Left kidney (tissue), 2 donors: Measurements from ENCODE around the gene GNPTAB. TPM values are rescaled to one million over a fixed set of nuclear protein-coding genes. Genes with fewer than 3 reads are reported as not detected.
A peak's percentile ranks its signal among the peaks of the same experiment; 100 is the strongest.

Experiments
- DNase-seq: peaks from one replicate; pipeline ENCODE4 v3.0.0-alpha.2; 2013
- polyA plus RNA-seq: library from polyadenylated mRNA; unstranded; fragments of 120-200 nt; gene quantifications from one replicate; pipeline ENCODE4 v1.2.1, GENCODE V29; 2013; ENCODE audit not compliant: insufficient read length

The GNPTAB gene
- polyA plus RNA-seq, 1 donor = 47.6 TPM

DNA sequence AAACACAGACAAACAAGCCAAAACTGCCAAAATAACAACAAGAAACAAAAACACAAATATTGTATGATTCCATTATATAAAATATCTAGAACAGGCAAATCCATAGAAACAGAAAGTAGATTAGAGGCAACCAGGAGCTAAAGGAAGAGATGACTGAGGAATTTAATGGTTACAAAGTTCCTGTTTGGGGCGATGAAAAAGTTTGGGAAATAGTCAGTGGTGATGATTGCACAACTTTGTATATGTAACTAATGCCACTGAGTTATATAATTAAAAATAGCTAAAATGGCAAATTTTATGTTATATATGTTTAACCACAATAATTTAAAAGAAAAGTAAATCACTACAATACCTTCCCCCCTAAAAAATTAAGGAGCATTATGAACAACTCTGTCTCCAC lies 24.5 kb downstream of the GNPTAB start:
- no peak for DNase-seq

DNA sequence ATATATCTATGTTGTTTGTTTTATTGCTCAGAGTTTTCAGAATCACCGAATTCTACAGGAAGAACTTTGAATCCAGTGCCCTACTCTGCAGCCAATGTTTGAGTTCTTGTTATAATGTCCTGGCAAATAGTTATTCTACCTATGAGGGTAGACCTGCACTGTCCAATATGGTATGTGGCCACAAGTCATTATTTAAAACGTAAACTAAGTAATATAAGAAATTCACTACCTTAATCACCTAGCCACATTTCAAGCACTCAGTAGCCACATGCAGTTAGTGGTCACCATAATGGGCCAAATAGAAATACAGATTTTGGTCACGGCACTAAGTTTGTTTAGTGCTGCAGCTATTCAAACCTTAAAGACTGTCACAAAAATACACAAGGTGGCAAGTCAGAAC lies 26.4 kb downstream of the GNPTAB start:
- DNase-seq = no peak

GRCh38 chr12:101803978-101804377 lies 26.8 kb downstream of the GNPTAB start:
- no peak for DNase-seq

DNA sequence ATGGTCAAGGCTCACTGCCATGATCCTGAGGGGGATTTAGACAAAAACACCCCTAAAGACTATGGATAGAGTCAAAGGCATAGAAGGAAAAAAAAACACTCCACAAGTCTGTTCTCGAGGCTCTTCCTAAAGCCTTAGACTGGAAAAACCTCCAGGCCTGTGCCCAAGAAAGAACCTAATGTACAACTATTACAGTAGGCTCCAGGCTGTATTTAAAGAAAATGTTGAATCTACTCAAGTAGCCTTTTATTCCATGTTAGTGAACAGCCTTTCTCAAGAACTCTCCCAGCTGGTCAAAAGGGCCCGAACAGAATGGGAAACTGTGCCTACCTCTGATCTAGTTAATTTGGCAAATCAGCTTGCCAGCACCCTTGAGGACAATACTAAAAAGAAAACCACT lies 28.3 kb downstream of the GNPTAB start:
- DNase-seq = no peak

GRCh38 chr12:101799774-101800173 lies 31.0 kb downstream of the GNPTAB start:
- no peak for DNase-seq

GRCh38 chr12:101795786-101796185 lies 35.0 kb downstream of the GNPTAB start:
- no peak for DNase-seq

DNA sequence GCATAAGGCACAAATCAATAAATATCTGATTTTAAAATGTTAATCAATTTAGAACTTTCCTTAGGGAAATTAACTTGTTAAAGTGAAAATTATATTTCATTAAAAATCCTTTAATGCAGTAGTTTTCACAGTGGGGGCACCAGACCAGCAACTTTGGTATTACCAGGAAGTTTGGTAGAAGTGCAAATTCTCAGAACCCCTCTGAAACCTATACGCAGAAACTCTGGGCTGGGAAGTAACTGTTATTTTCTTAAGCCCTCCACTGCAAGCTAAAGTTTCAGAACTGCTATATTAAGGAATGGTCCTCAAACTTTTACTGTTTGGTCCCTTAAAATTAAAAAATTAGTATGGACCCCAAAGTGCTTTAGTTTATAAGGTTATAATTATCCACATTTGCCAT lies 35.7 kb downstream of the GNPTAB start:
- DNase-seq = no peak

- no peak for DNase-seq
These were observed 36.2 kb downstream of the GNPTAB start for GRCh38 chr12:101794574-101794973.

- DNase-seq = no peak
These were observed 37.4 kb downstream of the GNPTAB start for GRCh38 chr12:101793401-101793800.

DNA sequence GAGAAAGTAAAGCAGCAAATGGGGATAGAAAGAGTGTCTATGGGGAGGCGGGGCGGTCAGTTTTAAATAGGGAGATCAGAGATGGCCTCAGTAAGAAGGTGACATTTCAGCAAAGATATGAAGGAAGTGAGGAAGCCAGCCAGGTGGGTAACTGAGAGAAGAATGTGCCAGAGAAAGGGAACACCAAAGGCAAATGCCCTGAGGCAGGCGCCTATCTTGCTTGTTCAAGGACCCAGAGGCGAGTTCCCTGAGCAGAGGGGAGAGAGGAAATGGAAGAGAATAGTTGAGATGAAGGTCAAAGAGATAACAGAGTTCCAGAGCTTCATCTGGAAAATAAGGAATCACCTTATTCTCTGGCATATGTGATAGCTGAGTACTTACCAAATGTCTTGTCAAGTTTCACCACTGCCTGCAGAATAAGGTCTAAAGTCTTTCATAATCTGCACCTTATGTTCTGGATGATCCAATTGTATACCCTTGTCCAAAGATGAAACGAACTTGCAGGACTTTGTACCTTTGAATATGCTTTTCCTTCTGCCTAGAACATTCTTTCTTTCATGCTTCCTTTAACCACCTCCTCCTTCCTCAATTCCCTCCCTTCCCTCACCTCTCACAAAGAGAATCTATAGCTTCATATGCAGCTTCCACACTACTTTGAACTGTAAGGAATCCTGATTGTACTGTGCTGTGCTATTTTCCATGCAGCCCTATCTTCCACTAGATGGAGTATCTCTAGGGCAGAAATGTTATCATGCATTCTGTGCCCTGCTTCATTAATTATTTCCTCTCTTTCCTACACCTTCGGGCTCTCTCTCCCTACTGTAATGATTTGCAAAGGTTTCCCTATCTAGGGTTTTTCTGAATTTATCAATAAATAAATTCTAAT lies 38.5 kb downstream of the GNPTAB start:
- no peak for DNase-seq

DNA sequence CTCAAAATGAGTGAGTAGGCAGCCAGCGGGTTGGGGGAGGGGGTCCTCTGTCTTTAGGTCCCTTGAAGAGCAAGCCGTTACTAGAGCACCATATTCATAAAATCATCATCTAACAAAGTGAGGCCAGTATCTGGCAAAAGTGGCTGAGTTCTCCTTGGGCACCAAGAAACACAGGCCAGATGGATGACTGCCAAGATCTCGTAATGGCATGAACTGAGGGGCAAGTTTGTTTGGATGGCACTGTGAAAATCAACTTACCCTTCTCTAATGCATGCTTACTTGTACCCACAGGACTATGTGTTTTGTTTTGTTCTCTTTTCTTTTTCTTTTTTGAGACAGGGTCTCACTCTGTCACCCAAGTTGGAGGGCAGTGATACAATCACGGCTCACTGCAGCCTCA lies 41.6 kb downstream of the GNPTAB start:
- DNase-seq = no peak

GRCh38 chr12:101785671-101786070 lies 45.1 kb downstream of the GNPTAB start:
- DNase-seq = no peak

DNA sequence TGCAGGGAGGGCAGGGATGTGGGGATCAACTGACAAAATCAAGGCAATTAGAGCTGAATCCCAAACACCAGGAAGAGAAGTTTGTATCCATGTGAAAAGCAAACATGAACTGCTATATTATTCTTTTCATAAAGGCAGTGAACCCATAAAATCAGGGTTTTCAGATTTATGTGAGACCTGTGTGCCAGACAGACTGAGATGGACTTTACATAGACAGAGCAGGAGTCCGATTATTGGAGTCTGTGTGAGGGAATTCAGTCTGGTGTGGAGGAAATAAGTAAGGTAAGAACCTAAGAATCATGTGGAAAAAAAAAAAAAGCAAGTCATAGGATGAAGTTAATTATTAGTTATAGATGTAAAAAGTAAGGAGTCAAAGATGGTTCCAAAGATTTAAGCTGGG lies 46.4 kb downstream of the GNPTAB start:
- no peak for DNase-seq

DNA sequence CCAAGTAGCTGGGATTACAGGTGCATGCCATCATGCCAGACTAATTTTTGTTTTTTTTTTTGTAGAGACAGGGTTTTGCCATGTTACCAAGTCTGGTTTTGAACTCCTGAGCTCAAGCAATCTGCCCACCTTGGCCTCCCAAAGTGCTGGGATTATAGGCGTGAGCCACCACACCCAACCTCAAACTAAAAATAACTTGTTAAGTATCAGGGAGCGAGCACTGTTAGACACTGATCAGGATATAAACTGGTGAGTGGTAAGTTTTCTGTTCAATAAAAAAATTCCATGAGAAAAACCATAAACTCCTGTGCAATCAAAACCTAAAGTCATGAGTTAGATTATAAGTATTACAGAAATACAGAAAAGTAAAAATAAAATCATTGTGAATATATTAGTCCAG lies 46.9 kb downstream of the GNPTAB start:
- DNase-seq = no peak

DNA sequence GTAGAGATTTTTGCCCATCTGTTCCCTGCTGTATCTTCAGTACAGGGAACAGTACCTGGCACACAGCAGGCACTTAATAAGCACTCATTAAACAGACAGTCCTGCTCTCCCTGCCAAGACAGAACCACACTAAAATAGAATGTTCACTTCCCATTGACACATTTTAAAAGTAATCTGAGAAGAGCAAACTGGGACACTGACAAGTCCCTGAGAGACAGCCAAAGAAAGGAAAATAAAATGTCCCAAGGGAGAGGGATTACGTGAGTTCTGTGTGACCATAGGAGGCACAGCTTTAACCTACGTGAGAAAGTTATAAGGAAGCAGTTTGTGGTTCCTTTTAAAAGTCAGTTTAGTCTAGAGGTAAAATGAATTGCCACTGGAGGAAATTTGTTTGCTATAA lies 47.6 kb downstream of the GNPTAB start:
- DNase-seq = no peak

GRCh38 chr12:101782273-101782731 lies 48.5 kb downstream of the GNPTAB start:
- DNase-seq = no peak

- no peak for DNase-seq
These were observed 48.9 kb downstream of the GNPTAB start for GRCh38 chr12:101781834-101782233.

GRCh38 chr12:101780599-101780998 lies 50.2 kb downstream of the GNPTAB start:
- DNase-seq = no peak

GRCh38 chr12:101779626-101780025 lies 51.1 kb downstream of the GNPTAB start:
- DNase-seq = no peak

- no peak for DNase-seq
These were observed 51.6 kb downstream of the GNPTAB start for GRCh38 chr12:101779200-101779599.

GRCh38 chr12:101777978-101778377 lies 52.8 kb downstream of the GNPTAB start:
- no peak for DNase-seq

DNA sequence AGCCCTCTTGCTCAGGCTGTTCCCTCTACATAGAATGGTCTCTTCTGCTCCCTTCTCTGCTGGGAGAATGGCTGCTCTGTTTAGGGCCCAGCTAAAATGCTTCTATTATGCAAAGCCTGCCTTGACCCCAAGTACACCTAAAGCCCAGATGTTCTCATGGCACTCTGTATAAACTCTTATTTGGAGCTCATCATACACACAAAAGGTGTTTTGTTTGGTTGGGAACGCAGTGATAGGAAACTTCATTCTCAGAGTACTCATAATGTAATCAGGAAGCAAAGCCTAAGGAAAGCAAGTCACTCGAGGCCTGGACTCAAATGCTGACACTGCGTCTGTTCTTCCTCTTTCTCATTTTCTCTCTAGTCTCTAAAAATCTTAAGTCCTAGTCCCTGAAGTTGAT lies 53.3 kb downstream of the GNPTAB start:
- no peak for DNase-seq

- no peak for DNase-seq
These were observed 54.9 kb downstream of the GNPTAB start for GRCh38 chr12:101775816-101776215.

DNA sequence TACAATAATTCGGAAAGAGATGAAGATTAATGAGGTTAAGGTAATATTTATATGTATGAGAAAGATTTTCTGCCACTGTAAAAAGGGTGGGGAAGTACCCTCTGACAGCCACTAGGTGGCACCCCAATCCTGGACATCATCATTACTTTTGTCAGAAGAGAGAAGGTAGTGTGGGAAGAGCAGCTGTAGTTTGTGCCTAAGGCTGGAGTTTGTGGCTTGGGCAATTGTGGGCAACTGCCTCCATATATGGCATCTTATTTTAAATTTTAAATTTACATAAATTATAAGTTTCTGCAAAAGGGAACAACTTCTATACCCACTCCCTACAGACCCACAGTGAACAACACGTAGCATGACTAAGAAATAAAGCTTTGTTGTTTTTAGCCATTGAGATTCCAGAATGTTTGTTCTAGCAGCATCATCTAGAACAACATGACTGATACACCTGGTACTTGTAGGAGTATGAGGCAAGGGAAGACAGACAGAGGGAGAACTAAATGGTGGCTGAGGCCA lies 57.1 kb downstream of the GNPTAB start:
- peak; percentile 38 for DNase-seq
